Measurements from ENCODE around the gene NUF2. TPM values are rescaled to one million over a fixed set of nuclear protein-coding genes. Genes with fewer than 3 reads are reported as not detected.

NUF2 gene
- total and polyA plus RNA-seq, 2 of the 8 experiments (the other 6 are each of a cell fraction or from before 2014, with no cell fraction given): 12.1 to 28.3 TPM

GRCh38 chr1:163307479-163308171, 14.1 kb upstream of the NUF2 start:
- no peak overlapping the region for H2AFZ ChIP-seq (ENCODE audit: low read length)
- no peak overlapping the region for H3K4ac ChIP-seq (replicated peaks; ENCODE audit: insufficient read length, low read depth, low read length)
- no peak overlapping the region for H2BK20ac ChIP-seq (ENCODE audit: low read length)
- WGBS, 2 experiments (ENCODE audit: extremely low coverage in 1 of 2, insufficient coverage in 1 of 2, insufficient read length in 1 of 2, insufficient replicate concordance in 2 of 2, low coverage in 1 of 2, low lambda C conversion rate in 2 of 2, missing lambda C conversion rate in 1 of 2): 90% methylated on average over 5 of the region's 5 CpGs; no CpG with 5 or more reads in 1 of the 2 experiments
- H3K18ac ChIP-seq (ENCODE audit: extremely low read depth, low read length): no peak overlapping the region
- POLR2A ChIA-PET (ENCODE audit: partially characterized antibody): no interaction called here
- no peak overlapping the region for H3K27ac ChIP-seq (ENCODE audit: low read depth, low read length)
- H4K20me1 ChIP-seq (replicated peaks in 1 of 2; ENCODE audit: control insufficient read depth in 1 of 2, insufficient read depth in 2 of 2, low read length in 2 of 2): no peaks in the 10 kb centered on the region
- H2BK15ac ChIP-seq (ENCODE audit: low read length): no peak overlapping the region
- no peak overlapping the region for H4K8ac ChIP-seq (ENCODE audit: extremely low read depth, insufficient read depth, low read length)
- CTCF ChIA-PET (ENCODE audit: partially characterized antibody): interaction anchor here (1.0 to 1.1 kb wide), 2 partner anchors 8 to 239 kb away, joined by 4 to 7 read pairs; partner anchors contain the start of gene RGS4
- H4K5ac ChIP-seq (ENCODE audit: insufficient read length, low read depth, low read length): no peak overlapping the region
- H2BK12ac ChIP-seq (ENCODE audit: low read depth, low read length): no peak overlapping the region
- DNase-seq (ENCODE audit: low read depth in 1 of 2, low spot score in 2 of 2) (no peak), FAIRE-seq (no peak)
- no peak overlapping the region for H3K4me3 ChIP-seq (ENCODE audit: extremely low read depth in 1 of 4, insufficient read depth in 2 of 4, low read depth in 3 of 4, low read length in 4 of 4)
- no peak overlapping the region for H3K56ac ChIP-seq (replicated peaks; ENCODE audit: insufficient read length, low read depth, low read length)
- H3K4me2 ChIP-seq (ENCODE audit: insufficient read depth in 1 of 2, low read depth in 2 of 2, low read length in 2 of 2): no peak overlapping the region
- no peaks in the 10 kb centered on the region for H3K9me3 ChIP-seq (ENCODE audit: insufficient read depth in 2 of 2, low read depth in 1 of 2, low read length in 1 of 2)
- no peaks in the 10 kb centered on the region for H3K79me1 ChIP-seq (ENCODE audit: low read depth, low read length)
- no peak overlapping the region for H4K91ac ChIP-seq (replicated peaks; ENCODE audit: insufficient read length, low read length)
- H3K36me3 ChIP-seq (ENCODE audit: control insufficient read depth in 2 of 4, insufficient read depth in 4 of 4, low read length in 3 of 4): no peaks in the 10 kb centered on the region; a peak in 1 of 8 replicates
- no peak overlapping the region for H3K23ac ChIP-seq (ENCODE audit: insufficient read length)
- no peak overlapping the region for H3K9ac ChIP-seq (replicated peaks in 1 of 4; ENCODE audit: extremely low read depth in 1 of 4, low read depth in 3 of 4, low read length in 3 of 4)
- no peak overlapping the region for H3K14ac ChIP-seq (ENCODE audit: insufficient read length)
- no peaks in the 10 kb centered on the region for H3K4me1 ChIP-seq (replicated peaks in 1 of 4; ENCODE audit: control insufficient read depth in 3 of 4, insufficient read depth in 4 of 4, low read length in 3 of 4)
- H3K23me2 ChIP-seq (ENCODE audit: low read depth, low read length): no peaks in the 10 kb centered on the region
- H3K27me3 ChIP-seq (replicated peaks in 1 of 4; ENCODE audit: control insufficient read depth in 3 of 4, extremely low read depth in 1 of 4, insufficient read depth in 3 of 4, low read length in 3 of 4): no peaks in the 10 kb centered on the region
- H2BK120ac ChIP-seq (replicated peaks; ENCODE audit: low read depth, low read length): no peak overlapping the region
- H3K79me2 ChIP-seq (ENCODE audit: control insufficient read depth in 1 of 2, insufficient read depth in 2 of 2, low read length in 2 of 2): no peaks in the 10 kb centered on the region
- no peak overlapping the region for H2AK5ac ChIP-seq (ENCODE audit: low read depth, low read length)
- no peak overlapping the region for H2BK5ac ChIP-seq (ENCODE audit: low read depth, low read length)
- TF ChIP-seq MAX (IDR thresholded peaks at IDR 0.05) (no peak), POLR2AphosphoS5 (IDR thresholded peaks at IDR 0.05; ENCODE audit: low read depth, low read length) (no peak), KDM4A (IDR thresholded peaks at IDR 0.05; ENCODE audit: low read depth, low read length, severe bottlenecking) (no peak)

Data from H1 (cell line).